Measurements from ENCODE around the gene MN1.
A peak's percentile ranks its signal among the peaks of the same experiment; 100 is the strongest.

The MN1 gene

GRCh38 chr22:27825174-27825573 is 23.6 kb upstream of the MN1 start:
- DNase-seq, result peak in 1 of 4 experiments; percentile 1

- DNase-seq, result no peak
These were observed 21.7 kb upstream of the MN1 start for GRCh38 chr22:27823221-27823620.

GRCh38 chr22:27820896-27821866 is 19.6 kb upstream of the MN1 start:
- DNase-seq, result no peak

GRCh38 chr22:27816552-27816951 is 15.0 kb upstream of the MN1 start:
- DNase-seq, result no peak

- DNase-seq, result no peak
These were observed 14.4 kb upstream of the MN1 start for GRCh38 chr22:27815826-27816530.

GRCh38 chr22:27814993-27815392 is 13.4 kb upstream of the MN1 start:
- DNase-seq, result no peak

GRCh38 chr22:27811778-27812177 is 10.2 kb upstream of the MN1 start:
- no peak for DNase-seq

- DNase-seq, result no peak
These were observed 9.1 kb upstream of the MN1 start for GRCh38 chr22:27810609-27811151.

GRCh38 chr22:27809700-27810608 is 8.4 kb upstream of the MN1 start:
- no peak for DNase-seq

GRCh38 chr22:27809226-27809603 is 7.7 kb upstream of the MN1 start:
- no peak for DNase-seq

- DNase-seq, result no peak
These were observed 7.1 kb upstream of the MN1 start for GRCh38 chr22:27808451-27809225.

- no peak for DNase-seq
These were observed 4.3 kb upstream of the MN1 start for GRCh38 chr22:27805841-27806240.

GRCh38 chr22:27804470-27805297 is 3.1 kb upstream of the MN1 start:
- DNase-seq, result peak in 3 of 4 experiments; percentile 11 to 32 (median 11)

GRCh38 chr22:27803841-27804415 is 2.4 kb upstream of the MN1 start:
- no peak for DNase-seq

GRCh38 chr22:27802346-27803073 is 954 bp upstream of the MN1 start:
- DNase-seq, result no peak

GRCh38 chr22:27801202-27801615 is 347 bp downstream of the MN1 start:
- DNase-seq, result peak in 1 of 4 experiments; percentile 44

GRCh38 chr22:27800250-27801201 is 1.0 kb downstream of the MN1 start:
- DNase-seq, result peak in 1 of 4 experiments; percentile 28

GRCh38 chr22:27799827-27800249 is 1.7 kb downstream of the MN1 start:
- no peak for DNase-seq

All from activated naive CD4-positive, alpha-beta T cell (primary cell).